ENCODE measurements around the gene C18orf63. TPM values are rescaled to one million over a fixed set of nuclear protein-coding genes. Genes with fewer than 3 reads are reported as not detected.

Gene C18orf63
- total RNA-seq, 1 experiment from 2014 or later = not detected

DNA sequence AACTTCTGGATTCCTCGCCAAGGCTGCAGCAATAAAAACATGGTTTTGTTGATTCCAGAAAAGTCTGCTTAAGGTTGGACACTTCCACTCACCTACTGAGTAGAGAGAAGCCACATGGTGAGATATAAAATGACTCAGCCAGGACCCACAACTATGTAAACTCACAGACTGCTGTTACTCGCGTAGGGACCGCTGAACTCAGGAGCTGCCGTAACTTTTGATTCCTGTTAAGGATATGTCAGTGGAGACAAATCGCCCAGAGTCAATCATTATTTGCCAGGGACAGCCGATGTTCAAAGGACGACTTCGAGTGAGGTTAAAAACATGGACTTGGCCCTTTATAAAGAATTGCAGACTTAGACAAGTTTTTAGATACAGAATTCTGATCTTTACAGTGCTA lies 49.5 kb upstream of the C18orf63 start (continued):
- TF ChIP-seq, protein P1, sequence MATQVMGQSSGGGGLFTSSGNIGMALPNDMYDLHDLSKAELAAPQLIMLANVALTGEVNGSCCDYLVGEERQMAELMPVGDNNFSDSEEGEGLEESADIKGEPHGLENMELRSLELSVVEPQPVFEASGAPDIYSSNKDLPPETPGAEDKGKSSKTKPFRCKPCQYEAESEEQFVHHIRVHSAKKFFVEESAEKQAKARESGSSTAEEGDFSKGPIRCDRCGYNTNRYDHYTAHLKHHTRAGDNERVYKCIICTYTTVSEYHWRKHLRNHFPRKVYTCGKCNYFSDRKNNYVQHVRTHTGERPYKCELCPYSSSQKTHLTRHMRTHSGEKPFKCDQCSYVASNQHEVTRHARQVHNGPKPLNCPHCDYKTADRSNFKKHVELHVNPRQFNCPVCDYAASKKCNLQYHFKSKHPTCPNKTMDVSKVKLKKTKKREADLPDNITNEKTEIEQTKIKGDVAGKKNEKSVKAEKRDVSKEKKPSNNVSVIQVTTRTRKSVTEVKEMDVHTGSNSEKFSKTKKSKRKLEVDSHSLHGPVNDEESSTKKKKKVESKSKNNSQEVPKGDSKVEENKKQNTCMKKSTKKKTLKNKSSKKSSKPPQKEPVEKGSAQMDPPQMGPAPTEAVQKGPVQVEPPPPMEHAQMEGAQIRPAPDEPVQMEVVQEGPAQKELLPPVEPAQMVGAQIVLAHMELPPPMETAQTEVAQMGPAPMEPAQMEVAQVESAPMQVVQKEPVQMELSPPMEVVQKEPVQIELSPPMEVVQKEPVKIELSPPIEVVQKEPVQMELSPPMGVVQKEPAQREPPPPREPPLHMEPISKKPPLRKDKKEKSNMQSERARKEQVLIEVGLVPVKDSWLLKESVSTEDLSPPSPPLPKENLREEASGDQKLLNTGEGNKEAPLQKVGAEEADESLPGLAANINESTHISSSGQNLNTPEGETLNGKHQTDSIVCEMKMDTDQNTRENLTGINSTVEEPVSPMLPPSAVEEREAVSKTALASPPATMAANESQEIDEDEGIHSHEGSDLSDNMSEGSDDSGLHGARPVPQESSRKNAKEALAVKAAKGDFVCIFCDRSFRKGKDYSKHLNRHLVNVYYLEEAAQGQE (IDR thresholded peaks at IDR 0.05; ENCODE audit: low read depth) = no peak
- TF ChIP-seq, protein P2, sequence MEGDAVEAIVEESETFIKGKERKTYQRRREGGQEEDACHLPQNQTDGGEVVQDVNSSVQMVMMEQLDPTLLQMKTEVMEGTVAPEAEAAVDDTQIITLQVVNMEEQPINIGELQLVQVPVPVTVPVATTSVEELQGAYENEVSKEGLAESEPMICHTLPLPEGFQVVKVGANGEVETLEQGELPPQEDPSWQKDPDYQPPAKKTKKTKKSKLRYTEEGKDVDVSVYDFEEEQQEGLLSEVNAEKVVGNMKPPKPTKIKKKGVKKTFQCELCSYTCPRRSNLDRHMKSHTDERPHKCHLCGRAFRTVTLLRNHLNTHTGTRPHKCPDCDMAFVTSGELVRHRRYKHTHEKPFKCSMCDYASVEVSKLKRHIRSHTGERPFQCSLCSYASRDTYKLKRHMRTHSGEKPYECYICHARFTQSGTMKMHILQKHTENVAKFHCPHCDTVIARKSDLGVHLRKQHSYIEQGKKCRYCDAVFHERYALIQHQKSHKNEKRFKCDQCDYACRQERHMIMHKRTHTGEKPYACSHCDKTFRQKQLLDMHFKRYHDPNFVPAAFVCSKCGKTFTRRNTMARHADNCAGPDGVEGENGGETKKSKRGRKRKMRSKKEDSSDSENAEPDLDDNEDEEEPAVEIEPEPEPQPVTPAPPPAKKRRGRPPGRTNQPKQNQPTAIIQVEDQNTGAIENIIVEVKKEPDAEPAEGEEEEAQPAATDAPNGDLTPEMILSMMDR (IDR thresholded peaks at IDR 0.05 in 2 of 3, conservative IDR thresholded peaks at IDR 0.05 in 1 of 3; ENCODE audit: borderline replicate concordance in 1 of 3, insufficient read depth in 1 of 3, low read depth in 2 of 3, low read length in 2 of 3) = no peak
- no peak for TF ChIP-seq EZH2 (IDR thresholded peaks at IDR 0.05)
- no peak for TF ChIP-seq CBX3 (IDR thresholded peaks at IDR 0.05; ENCODE audit: low read depth)
- no peak for TF ChIP-seq POLR2A (IDR thresholded peaks at IDR 0.05; ENCODE audit: borderline replicate concordance, extremely low read depth, insufficient read depth, insufficient read length)
- no peak for TF ChIP-seq ZFX (IDR thresholded peaks at IDR 0.05)

DNA sequence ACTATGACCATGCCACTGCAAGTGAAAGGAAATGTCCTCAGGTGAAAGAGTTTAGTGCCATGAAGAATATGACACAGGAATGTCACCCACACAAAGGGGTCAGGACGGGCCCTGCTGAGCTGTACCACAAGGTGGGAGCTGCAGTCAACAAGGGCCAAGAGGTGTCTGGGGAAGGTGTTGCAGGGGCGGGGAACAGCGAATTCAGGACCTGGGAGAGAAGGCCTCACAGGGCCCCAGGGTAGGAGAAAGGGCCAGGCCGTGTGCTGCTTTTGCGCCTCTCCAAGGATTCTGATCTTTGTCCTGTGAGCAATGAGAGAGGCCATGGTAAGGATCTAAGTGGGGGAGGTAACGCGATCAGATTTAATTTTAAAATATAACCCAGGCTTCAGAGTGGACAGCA lies 47.5 kb upstream of the C18orf63 start:
- no peak overlapping the region for H3K4me2 ChIP-seq (ENCODE audit: low read length)
- no peaks in the 10 kb centered on the region for H3K9me3 ChIP-seq (ENCODE audit: control insufficient read depth in 1 of 2, insufficient read depth in 1 of 2, low read depth in 1 of 2, low read length in 2 of 2)
- no peaks in the 10 kb centered on the region for H3K27me3 ChIP-seq (ENCODE audit: insufficient read depth, low read length)
- H3K36me3 ChIP-seq (ENCODE audit: control insufficient read depth in 1 of 2, insufficient read depth in 2 of 2, low read length in 2 of 2) = no peaks in the 10 kb centered on the region
- DNase-seq (ENCODE audit: low read depth, low spot score) (no peak), ATAC-seq (no peak)
- TF ChIP-seq, protein P3, sequence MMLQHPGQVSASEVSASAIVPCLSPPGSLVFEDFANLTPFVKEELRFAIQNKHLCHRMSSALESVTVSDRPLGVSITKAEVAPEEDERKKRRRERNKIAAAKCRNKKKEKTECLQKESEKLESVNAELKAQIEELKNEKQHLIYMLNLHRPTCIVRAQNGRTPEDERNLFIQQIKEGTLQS (IDR thresholded peaks at IDR 0.05) = no peak
- TF ChIP-seq JUND (IDR thresholded peaks at IDR 0.05) = no peak
- TF ChIP-seq EZH2 (IDR thresholded peaks at IDR 0.05) = no peak
- TF ChIP-seq FOSL1 (IDR thresholded peaks at IDR 0.05; ENCODE audit: low read depth) = no peak
- no peak for TF ChIP-seq EZH2phosphoT487 (IDR thresholded peaks at IDR 0.05; ENCODE audit: borderline replicate concordance)
- TF ChIP-seq SRF (IDR thresholded peaks at IDR 0.05; ENCODE audit: low read depth) = no peak
- TF ChIP-seq ELF1 (IDR thresholded peaks at IDR 0.05; ENCODE audit: borderline replicate concordance, low read depth) = no peak
- TF ChIP-seq RAD21 (IDR thresholded peaks at IDR 0.05; ENCODE audit: low read depth) = no peak
- TF ChIP-seq CEBPB (IDR thresholded peaks at IDR 0.05; ENCODE audit: low read depth) = no peak
- TF ChIP-seq, protein P4, sequence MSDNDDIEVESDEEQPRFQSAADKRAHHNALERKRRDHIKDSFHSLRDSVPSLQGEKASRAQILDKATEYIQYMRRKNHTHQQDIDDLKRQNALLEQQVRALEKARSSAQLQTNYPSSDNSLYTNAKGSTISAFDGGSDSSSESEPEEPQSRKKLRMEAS (IDR thresholded peaks at IDR 0.05) = no peak
- ChIA-PET POLR2A (no interaction called here), RAD21 (ENCODE audit: low non-redundant PET in 1 of 2, low total read pairs in 2 of 2, uncharacterized antibody in 2 of 2, unreplicated experiment in 2 of 2) (no interaction called here), CTCF (no interaction called here)
- intact Hi-C loops (cut with micrococcal nuclease) = no loop called here
- H3K9me2 ChIP-seq (ENCODE audit: insufficient read depth) = no peaks in the 10 kb centered on the region
- H3K79me2 ChIP-seq (ENCODE audit: insufficient read depth, low read length) = no peaks in the 10 kb centered on the region
- H2AFZ ChIP-seq (ENCODE audit: low read depth, low read length, poor library complexity, severe bottlenecking) = no peak overlapping the region
- BruUV-seq (replicated peaks) = no TSS peak
- no peaks in the 10 kb centered on the region for H4K20me1 ChIP-seq (ENCODE audit: insufficient read depth)
- H3K4me1 ChIP-seq (ENCODE audit: control insufficient read depth in 1 of 2, insufficient read depth in 2 of 2, low read length in 2 of 2) = no peaks in the 10 kb centered on the region
- no peak overlapping the region for H3K27ac ChIP-seq (ENCODE audit: low read depth, low read length)
- no peak overlapping the region for H3K4me3 ChIP-seq (replicated peaks in 1 of 2; ENCODE audit: low read depth in 1 of 2, low read length in 2 of 2)
- no peak overlapping the region for H3K9ac ChIP-seq (ENCODE audit: low read length)

All from HCT116 (cell line).